Measurements from ENCODE around the gene SEMA3A. TPM values are rescaled to one million over a fixed set of nuclear protein-coding genes. Genes with fewer than 3 reads are reported as not detected.

The SEMA3A gene
- total RNA-seq, 4 donors from 2014 or later, result 3.1 to 88.9 (median 6.5) TPM

GRCh38 chr7:84047085-84047484, 147.5 kb downstream of the SEMA3A start:
- H3K27me3 ChIP-seq, result no peaks in the 10 kb centered on the region
- DNase-seq, result no peak
- no peak overlapping the region for H3K27ac ChIP-seq
- intact Hi-C loops (cut with DNase I; ENCODE audit: low total_unique reads), result no loop called here
- no peak overlapping the region for H3K4me3 ChIP-seq
- peaks cover 0 to 4% of the 10 kb centered on the region in 2 donors for H3K36me3 ChIP-seq
- no peaks in the 10 kb centered on the region for H3K9me3 ChIP-seq
- H3K4me1 ChIP-seq, result no peaks in the 10 kb centered on the region
- TF ChIP-seq POLR2A (IDR thresholded peaks at IDR 0.05), result no peak
- TF ChIP-seq CTCF (IDR thresholded peaks at IDR 0.05), result no peak

- intact Hi-C loops (cut with DNase I; ENCODE audit: low total_unique reads), result no loop called here
- H3K27ac ChIP-seq, result no peak overlapping the region
- DNase-seq, result no peak
- no peaks in the 10 kb centered on the region for H3K9me3 ChIP-seq
- no peaks in the 10 kb centered on the region for H3K4me1 ChIP-seq
- H3K4me3 ChIP-seq, result no peak overlapping the region
- H3K36me3 ChIP-seq, result peaks cover 0 to 4% of the 10 kb centered on the region in 2 donors
- no peak for TF ChIP-seq CTCF (IDR thresholded peaks at IDR 0.05)
- TF ChIP-seq POLR2A (IDR thresholded peaks at IDR 0.05), result no peak
- H3K27me3 ChIP-seq, result no peaks in the 10 kb centered on the region
Measured at GRCh38 chr7:84044834-84045233, 149.8 kb downstream of the SEMA3A start.

GRCh38 chr7:84043661-84044191, 150.9 kb downstream of the SEMA3A start:
- Histone ChIP-seq H3K4me3 (no peak overlapping the region), H3K9me3 (no peaks in the 10 kb centered on the region), H3K27me3 (no peaks in the 10 kb centered on the region), H3K36me3 (peaks cover 0 to 4% of the 10 kb centered on the region in 2 donors), H3K27ac (no peak overlapping the region), H3K4me1 (no peaks in the 10 kb centered on the region)
- DNase-seq, result no peak
- TF ChIP-seq POLR2A (IDR thresholded peaks at IDR 0.05), result no peak
- no peak for TF ChIP-seq CTCF (IDR thresholded peaks at IDR 0.05)
- intact Hi-C loops (cut with DNase I; ENCODE audit: low total_unique reads), result no loop called here

- H3K36me3 ChIP-seq, result peaks cover 0 to 4% of the 10 kb centered on the region in 2 donors
- no peak overlapping the region for H3K4me3 ChIP-seq
- no peak overlapping the region for H3K27ac ChIP-seq
- H3K27me3 ChIP-seq, result no peaks in the 10 kb centered on the region
- TF ChIP-seq CTCF (IDR thresholded peaks at IDR 0.05) (no peak), POLR2A (IDR thresholded peaks at IDR 0.05) (no peak)
- DNase-seq, result no peak
- H3K9me3 ChIP-seq, result no peaks in the 10 kb centered on the region
- no peaks in the 10 kb centered on the region for H3K4me1 ChIP-seq
- intact Hi-C loops (cut with DNase I; ENCODE audit: low total_unique reads), result no loop called here
Measured at GRCh38 chr7:84042110-84042539, 152.5 kb downstream of the SEMA3A start.

- no peaks in the 10 kb centered on the region for H3K27me3 ChIP-seq
- no peak for TF ChIP-seq CTCF (IDR thresholded peaks at IDR 0.05)
- TF ChIP-seq POLR2A (IDR thresholded peaks at IDR 0.05), result no peak
- H3K9me3 ChIP-seq, result no peaks in the 10 kb centered on the region
- intact Hi-C loops (cut with DNase I; ENCODE audit: low total_unique reads), result no loop called here
- peaks cover 0 to 4% of the 10 kb centered on the region in 2 donors for H3K36me3 ChIP-seq
- DNase-seq, result no peak
- no peak overlapping the region for H3K27ac ChIP-seq
- H3K4me3 ChIP-seq, result no peak overlapping the region
- H3K4me1 ChIP-seq, result no peaks in the 10 kb centered on the region
Measured at GRCh38 chr7:84041649-84042048, 152.9 kb downstream of the SEMA3A start.
